ENCODE results near the gene CTDSPL.

Gene CTDSPL

GRCh38 chr3:37943631-37944314 is 82.1 kb downstream of the CTDSPL start:
- no peak overlapping the region for H3K4me3 ChIP-seq (ENCODE audit: low read depth, low read length)
- no peak for DNase-seq (ENCODE audit: low read depth)
- TF ChIP-seq, protein P1, sequence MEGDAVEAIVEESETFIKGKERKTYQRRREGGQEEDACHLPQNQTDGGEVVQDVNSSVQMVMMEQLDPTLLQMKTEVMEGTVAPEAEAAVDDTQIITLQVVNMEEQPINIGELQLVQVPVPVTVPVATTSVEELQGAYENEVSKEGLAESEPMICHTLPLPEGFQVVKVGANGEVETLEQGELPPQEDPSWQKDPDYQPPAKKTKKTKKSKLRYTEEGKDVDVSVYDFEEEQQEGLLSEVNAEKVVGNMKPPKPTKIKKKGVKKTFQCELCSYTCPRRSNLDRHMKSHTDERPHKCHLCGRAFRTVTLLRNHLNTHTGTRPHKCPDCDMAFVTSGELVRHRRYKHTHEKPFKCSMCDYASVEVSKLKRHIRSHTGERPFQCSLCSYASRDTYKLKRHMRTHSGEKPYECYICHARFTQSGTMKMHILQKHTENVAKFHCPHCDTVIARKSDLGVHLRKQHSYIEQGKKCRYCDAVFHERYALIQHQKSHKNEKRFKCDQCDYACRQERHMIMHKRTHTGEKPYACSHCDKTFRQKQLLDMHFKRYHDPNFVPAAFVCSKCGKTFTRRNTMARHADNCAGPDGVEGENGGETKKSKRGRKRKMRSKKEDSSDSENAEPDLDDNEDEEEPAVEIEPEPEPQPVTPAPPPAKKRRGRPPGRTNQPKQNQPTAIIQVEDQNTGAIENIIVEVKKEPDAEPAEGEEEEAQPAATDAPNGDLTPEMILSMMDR (IDR thresholded peaks at IDR 0.05; ENCODE audit: control insufficient read depth, extremely low read depth, insufficient read depth): no peak

GRCh38 chr3:37944391-37944842 is 82.7 kb downstream of the CTDSPL start:
- no peak for DNase-seq (ENCODE audit: low read depth)
- TF ChIP-seq, protein P1 (IDR thresholded peaks at IDR 0.05; ENCODE audit: control insufficient read depth, extremely low read depth, insufficient read depth): no peak
- no peak overlapping the region for H3K4me3 ChIP-seq (ENCODE audit: low read depth, low read length)

DNA sequence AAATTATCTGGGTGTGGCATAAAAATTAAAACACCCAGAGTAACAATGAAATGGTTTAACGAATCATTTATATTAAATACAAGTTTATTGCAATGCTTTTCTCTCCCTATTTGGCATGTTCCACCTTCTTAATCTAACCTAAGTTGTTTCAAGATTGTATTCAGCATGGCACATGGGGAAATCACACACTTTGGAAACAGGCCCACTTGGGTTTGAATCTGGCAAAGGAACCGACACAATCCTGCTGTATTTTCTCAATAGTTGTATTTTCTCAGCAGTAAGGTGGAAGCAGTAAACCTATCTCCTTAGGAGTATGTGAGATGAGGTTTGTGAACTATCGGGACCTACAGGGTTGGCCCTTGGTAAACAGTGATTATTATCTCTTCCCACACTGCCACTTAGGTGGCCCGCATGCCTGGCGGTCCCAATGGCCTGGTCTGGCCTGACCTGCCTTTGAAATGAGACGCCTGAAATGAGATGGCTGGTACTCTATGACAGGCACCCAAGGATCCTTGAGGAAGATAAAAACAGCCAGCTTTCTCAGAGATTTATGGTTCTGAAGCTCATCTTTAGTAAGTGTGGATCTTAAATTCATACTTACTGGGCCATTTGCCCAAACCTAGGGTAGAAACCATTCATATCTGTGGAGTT is 83.6 kb downstream of the CTDSPL start:
- H3K4me3 ChIP-seq (ENCODE audit: low read depth, low read length): no peak overlapping the region

DNA sequence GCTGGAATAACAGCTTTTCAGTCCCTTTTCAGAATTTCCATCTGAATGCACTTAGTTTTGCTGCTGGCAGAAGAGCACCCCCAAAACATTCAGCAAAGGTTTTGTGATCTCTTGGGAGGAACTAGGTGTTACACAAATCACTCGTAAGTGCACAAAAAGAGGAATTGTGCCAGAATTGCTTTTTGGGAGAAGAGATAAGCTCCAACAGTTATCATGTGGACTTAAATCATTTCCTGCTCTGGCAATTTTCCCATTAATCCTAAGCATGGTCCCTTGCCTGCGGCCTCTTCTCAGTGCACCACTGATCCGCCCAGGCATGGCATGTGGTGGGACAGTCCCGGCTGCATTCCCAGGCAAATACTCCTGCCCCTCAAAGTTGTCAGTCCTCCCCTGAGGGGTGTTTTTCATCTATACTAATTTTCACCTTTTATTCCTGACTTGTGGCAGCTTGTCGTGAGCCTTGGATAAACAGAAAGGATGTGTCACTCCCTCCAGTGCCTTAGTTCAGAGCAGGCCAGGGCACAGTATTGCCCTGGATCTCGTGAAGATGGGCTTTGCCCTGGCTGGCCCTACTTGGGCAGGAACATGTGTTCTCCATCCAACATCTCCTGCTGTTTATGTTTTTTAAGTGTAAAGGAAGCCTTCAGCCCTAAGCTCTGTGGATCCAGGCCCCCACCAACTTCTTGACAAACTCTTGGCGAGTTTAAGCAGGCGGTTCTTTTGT is 84.3 kb downstream of the CTDSPL start:
- TF ChIP-seq, protein P1 (IDR thresholded peaks at IDR 0.05; ENCODE audit: control insufficient read depth, extremely low read depth, insufficient read depth): no peak
- DNase-seq (ENCODE audit: low read depth): no peak
- H3K4me3 ChIP-seq (ENCODE audit: low read depth, low read length): no peak overlapping the region

More for the DNA sequence above, 83.6 kb downstream of the CTDSPL start:
- TF ChIP-seq, protein P1 (IDR thresholded peaks at IDR 0.05; ENCODE audit: control insufficient read depth, extremely low read depth, insufficient read depth): no peak
- no peak for DNase-seq (ENCODE audit: low read depth)

- TF ChIP-seq, protein P1 (IDR thresholded peaks at IDR 0.05; ENCODE audit: control insufficient read depth, extremely low read depth, insufficient read depth): no peak
- no peak overlapping the region for H3K4me3 ChIP-seq (ENCODE audit: low read depth, low read length)
- DNase-seq (ENCODE audit: low read depth): no peak
Observed at GRCh38 chr3:37946531-37946889, 84.8 kb downstream of the CTDSPL start.

GRCh38 chr3:37949866-37950265 is 88.2 kb downstream of the CTDSPL start:
- H3K4me3 ChIP-seq (ENCODE audit: low read depth, low read length): no peak overlapping the region
- TF ChIP-seq, protein P1 (IDR thresholded peaks at IDR 0.05; ENCODE audit: control insufficient read depth, extremely low read depth, insufficient read depth): no peak
- DNase-seq (ENCODE audit: low read depth): no peak

Measured in LNCaP clone FGC (cell line).